ENCODE results near the gene HERC4. TPM values are rescaled to one million over a fixed set of nuclear protein-coding genes. Genes with fewer than 3 reads are reported as not detected.
"Not testable (repeated sequence)": the region's sequence is repeated elsewhere in the genome, so short reads cannot be mapped to it uniquely, and the experiment has no call there.

The HERC4 gene
- polyA plus RNA-seq, 1 donor = 43.0 TPM

DNA sequence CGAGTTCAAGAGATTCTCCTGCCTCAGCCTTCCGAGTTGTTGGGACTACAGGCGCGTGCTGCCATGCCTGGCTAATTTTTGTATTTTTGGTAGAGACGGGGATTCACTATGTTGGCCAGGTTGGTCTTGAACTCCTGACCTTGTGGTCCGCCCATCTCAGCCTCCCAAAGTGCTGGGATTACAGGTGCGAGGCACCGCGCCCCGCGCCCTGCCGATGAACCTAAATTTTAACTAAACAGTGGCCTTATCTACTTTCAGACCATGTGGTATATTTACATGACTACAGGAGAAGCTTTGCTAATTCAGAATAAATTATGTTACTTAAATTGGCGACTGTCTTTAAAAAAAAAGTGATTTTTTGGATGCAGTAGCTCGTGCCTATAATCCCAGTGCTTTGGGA is 181.4 kb downstream of the HERC4 start:
- peaks cover 68% of the 10 kb centered on the region for H3K36me3 ChIP-seq (ENCODE audit: control insufficient read depth, insufficient read depth, low read length)
- 100% methylated on average over 1 of the region's 14 CpGs for WGBS (ENCODE audit: insufficient coverage, low lambda C conversion rate)

DNA sequence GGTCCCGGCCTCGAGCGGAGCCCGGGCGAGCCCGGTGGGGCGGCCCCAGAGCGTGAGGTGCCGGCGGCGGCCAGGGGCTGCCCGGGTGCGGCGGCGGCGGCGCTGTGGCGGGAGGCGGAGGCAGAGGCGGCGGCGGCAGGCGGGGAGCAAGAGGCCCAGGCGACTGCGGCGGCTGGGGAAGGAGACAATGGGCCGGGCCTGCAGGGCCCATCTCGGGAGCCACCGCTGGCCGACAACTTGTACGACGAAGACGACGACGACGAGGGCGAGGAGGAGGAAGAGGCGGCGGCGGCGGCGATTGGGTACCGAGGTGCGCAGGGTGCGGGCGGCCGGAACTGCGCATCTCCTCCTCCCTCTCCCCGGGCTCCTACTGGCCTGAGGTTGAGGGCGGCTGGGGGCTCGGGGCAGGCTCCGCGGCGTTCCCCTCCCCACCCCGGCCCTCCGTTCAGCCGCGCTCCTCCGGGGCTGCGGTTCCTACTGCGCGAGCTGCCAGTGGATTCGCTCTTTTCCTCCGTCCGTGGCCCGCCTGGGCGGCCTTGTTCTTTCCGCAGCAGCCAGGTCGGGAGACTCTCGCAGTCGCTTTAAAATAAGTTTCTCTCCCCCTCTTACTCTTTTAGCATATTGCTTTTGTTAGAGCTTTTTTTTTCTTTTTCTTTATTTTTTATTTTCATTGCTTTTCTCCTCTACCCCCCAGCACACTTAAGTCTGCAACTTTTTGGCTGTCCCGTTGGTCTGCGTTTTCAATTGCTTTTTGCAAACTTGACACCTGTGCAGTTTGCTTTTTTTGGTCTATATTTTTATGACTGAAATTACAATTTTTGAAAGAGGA is 190.0 kb downstream of the HERC4 start:
- Histone ChIP-seq H3K4me3 (ENCODE audit: low read length) (peak overlapping the region; percentile 59), H3K36me3 (ENCODE audit: control insufficient read depth, insufficient read depth, low read length) (peaks cover 21% of the 10 kb centered on the region), H3K4me1 (ENCODE audit: control insufficient read depth, insufficient read depth, low read length) (peaks cover 5% of the 10 kb centered on the region), H3K27ac (ENCODE audit: low read length) (peak overlapping the region; percentile 76), H3K9me3 (ENCODE audit: control insufficient read depth, low read depth, low read length) (no peaks in the 10 kb centered on the region), H3K27me3 (ENCODE audit: control insufficient read depth, insufficient read depth, low read length) (no peaks in the 10 kb centered on the region)
- 0% methylated on average over 5 of the region's 73 CpGs for WGBS (ENCODE audit: insufficient coverage, low lambda C conversion rate)
- DNase-seq = peak; percentile 73 to 92

More for the DNA sequence above, 181.4 kb downstream of the HERC4 start:
- Histone ChIP-seq H3K4me1 (ENCODE audit: control insufficient read depth, insufficient read depth, low read length) (no peaks in the 10 kb centered on the region), H3K27ac (ENCODE audit: low read length) (no peak overlapping the region), H3K4me3 (ENCODE audit: low read length) (no peak overlapping the region), H3K27me3 (ENCODE audit: control insufficient read depth, insufficient read depth, low read length) (no peaks in the 10 kb centered on the region), H3K9me3 (ENCODE audit: control insufficient read depth, low read depth, low read length) (no peaks in the 10 kb centered on the region)
- DNase-seq = no peak

DNA sequence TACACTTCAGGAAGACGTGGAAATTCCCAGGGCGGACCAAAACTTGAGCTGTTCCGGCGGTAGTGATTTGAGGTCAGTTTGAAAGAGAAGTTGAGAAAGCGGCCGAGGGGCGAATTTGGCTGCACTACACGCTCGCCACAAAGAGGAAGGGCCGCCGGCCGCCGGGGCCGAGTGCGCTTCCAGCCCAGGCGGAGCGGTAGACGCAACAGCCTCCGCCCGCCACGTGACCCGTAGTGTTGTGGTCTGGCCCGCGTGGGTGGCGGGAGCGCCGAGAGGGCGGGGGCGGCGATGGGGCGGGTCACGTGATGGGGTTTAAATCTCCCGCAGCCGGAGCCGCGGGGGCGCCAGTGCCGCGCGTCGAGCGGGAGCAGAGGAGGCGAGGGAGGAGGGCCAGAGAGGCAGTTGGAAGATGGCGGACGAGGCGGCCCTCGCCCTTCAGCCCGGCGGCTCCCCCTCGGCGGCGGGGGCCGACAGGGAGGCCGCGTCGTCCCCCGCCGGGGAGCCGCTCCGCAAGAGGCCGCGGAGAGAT is 190.7 kb downstream of the HERC4 start, which contains the start of gene SIRT1:
Gene SIRT1, plus strand, starts transcription at position 344 of the 529 bp plus-strand sequence. Its CDS starts 66 bp downstream, at position 410.
- peaks cover 5% of the 10 kb centered on the region for H3K4me1 ChIP-seq (ENCODE audit: control insufficient read depth, insufficient read depth, low read length)
- peaks cover 15% of the 10 kb centered on the region for H3K36me3 ChIP-seq (ENCODE audit: control insufficient read depth, insufficient read depth, low read length)
- DNase-seq = peak; percentile 94 to 98
- peak within 1 kb of the TSS; percentile 59 for H3K4me3 ChIP-seq (ENCODE audit: low read length)
- no peaks in the 10 kb centered on the region for H3K27me3 ChIP-seq (ENCODE audit: control insufficient read depth, insufficient read depth, low read length)
- H3K27ac ChIP-seq (ENCODE audit: low read length) = peak within 1 kb of the TSS; percentile 91
- no CpG with 5 or more reads among the region's 62 CpGs for WGBS (ENCODE audit: insufficient coverage, low lambda C conversion rate)
- no peaks in the 10 kb centered on the region for H3K9me3 ChIP-seq (ENCODE audit: control insufficient read depth, low read depth, low read length)

DNA sequence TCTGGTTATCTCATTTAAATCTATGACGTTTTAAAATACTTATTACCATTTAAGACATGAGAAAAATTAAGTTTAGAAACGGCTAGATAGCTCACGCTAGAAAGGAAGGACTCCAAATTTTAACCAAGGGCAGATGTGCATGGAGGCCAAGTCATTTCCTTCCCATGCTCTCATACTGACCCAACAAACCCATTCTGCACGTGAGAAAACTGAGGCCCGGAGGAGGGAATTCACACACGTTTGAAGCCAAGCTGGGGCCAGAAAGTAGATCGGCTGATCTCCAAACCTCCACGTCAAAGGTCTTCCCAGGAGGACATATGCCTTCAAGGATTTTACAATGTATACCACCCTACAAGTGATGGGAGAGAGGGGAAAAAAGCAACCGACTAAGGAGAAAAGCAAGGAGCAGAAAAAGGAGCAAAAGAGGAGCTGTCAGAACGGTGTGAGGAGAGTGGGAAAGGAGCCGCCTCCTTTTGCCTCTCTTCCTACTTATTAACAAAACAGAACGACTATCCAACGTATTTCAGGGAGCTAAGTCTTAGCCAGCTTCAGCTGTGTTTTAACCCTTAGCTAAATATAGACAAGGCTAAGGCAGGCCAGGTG is 191.3 kb downstream of the HERC4 start:
- WGBS (ENCODE audit: insufficient coverage, low lambda C conversion rate) = 60% methylated on average over 3 of the region's 13 CpGs
- Histone ChIP-seq H3K27me3 (ENCODE audit: control insufficient read depth, insufficient read depth, low read length) (no peaks in the 10 kb centered on the region), H3K4me3 (ENCODE audit: low read length) (peak overlapping the region; percentile 58), H3K4me1 (ENCODE audit: control insufficient read depth, insufficient read depth, low read length) (peaks cover 5% of the 10 kb centered on the region), H3K27ac (ENCODE audit: low read length) (peak overlapping the region; percentile 91), H3K36me3 (ENCODE audit: control insufficient read depth, insufficient read depth, low read length) (peaks cover 11% of the 10 kb centered on the region), H3K9me3 (ENCODE audit: control insufficient read depth, low read depth, low read length) (no peaks in the 10 kb centered on the region)
- no peak for DNase-seq

DNA sequence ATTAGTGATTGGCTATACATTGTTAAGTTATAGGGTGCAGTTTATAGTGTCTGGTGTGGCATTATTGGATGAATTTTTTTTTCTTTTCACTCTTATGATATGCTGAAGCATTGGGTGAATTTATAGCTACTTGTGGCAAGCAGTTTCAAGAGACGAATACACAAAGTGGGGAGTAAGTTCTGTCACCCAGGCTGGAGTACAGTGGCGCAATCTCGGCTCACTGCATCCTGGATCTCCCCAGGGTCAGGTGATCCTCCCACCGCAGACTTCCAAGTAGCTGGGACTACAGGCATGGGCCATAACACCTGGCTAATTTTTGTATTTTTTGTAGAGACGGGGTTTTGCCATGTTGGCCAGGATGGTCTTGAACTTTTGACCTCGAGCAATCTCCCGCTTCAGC is 196.9 kb downstream of the HERC4 start:
- Histone ChIP-seq H3K27me3 (ENCODE audit: control insufficient read depth, insufficient read depth, low read length) (no peaks in the 10 kb centered on the region), H3K36me3 (ENCODE audit: control insufficient read depth, insufficient read depth, low read length) (no peaks in the 10 kb centered on the region), H3K4me1 (ENCODE audit: control insufficient read depth, insufficient read depth, low read length) (no peaks in the 10 kb centered on the region), H3K9me3 (ENCODE audit: control insufficient read depth, low read depth, low read length) (no peaks in the 10 kb centered on the region), H3K27ac (ENCODE audit: low read length) (no peak overlapping the region), H3K4me3 (ENCODE audit: low read length) (no peak overlapping the region)
- no peak for DNase-seq
- 94% methylated on average over 3 of the region's 7 CpGs for WGBS (ENCODE audit: insufficient coverage, low lambda C conversion rate)

DNA sequence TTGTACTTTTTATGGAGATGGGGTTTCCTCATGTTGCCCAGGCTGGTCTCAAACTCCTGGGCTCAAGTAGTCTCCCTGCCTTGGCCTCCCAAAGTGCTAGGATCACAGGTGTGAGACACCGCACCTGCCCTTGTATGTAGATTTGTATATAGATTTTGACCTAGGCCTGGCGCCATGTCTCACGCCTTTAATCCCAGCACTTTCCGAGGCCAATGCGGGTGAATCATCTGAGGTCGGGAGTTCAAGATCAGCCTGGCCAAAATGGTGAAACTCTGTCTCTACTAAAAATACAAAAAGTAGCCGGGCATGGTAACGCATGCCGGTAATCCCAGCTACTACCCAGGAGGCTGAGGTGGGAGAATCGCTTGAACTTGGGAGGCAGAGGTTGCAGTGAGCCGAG is 197.7 kb downstream of the HERC4 start:
- not testable (repeated sequence) for H3K36me3 ChIP-seq (ENCODE audit: control insufficient read depth, insufficient read depth, low read length); H3K27me3 ChIP-seq (ENCODE audit: control insufficient read depth, insufficient read depth, low read length); H3K4me3 ChIP-seq (ENCODE audit: low read length); H3K9me3 ChIP-seq (ENCODE audit: control insufficient read depth, low read depth, low read length); H3K4me1 ChIP-seq (ENCODE audit: control insufficient read depth, insufficient read depth, low read length); H3K27ac ChIP-seq (ENCODE audit: low read length); DNase-seq
- 100% methylated on average over 2 of the region's 11 CpGs for WGBS (ENCODE audit: insufficient coverage, low lambda C conversion rate)

DNA sequence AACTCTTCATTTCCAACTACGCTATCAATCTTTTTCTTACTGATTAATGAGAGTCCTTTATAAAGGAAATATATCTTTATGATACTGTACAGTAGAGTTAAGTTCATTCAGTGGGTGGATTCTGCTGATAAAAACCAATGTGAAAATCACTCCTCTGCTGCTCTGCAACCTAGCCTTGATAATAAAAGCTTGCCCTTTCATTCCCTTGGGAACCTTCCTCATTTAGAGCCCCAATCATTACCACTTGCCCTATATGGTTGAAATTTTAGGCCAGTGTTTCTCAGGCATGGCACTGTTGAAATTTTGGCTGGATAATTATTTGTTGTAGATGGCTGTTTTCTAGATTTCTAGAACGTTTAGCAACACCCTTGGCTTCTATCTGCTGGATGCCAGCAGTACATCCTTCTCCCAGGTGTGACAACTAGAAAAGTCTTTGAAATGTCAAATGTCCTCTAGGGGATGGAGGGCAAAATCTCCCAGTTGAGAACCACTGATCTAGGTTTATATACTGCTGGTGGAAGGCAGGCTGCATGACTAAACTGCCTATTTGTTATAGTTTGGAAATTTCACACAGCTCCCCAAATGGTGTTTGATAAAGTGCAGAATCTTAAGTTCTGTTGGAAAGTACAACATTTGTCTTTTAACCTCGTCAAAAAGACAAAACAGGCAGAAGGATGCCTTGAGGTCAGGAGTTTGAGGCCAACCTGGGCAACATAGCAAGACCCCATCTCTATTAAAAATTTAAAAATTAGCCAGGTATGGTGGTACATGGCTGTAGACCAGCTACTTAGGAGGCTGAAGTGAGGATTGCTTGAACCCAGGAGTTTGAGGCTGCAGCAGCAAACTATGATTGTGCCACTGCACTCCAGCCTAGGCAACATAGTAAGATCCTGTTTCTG is 199.5 kb downstream of the HERC4 start:
- Histone ChIP-seq H3K4me1 (ENCODE audit: control insufficient read depth, insufficient read depth, low read length) (no peaks in the 10 kb centered on the region), H3K27ac (ENCODE audit: low read length) (no peak overlapping the region), H3K27me3 (ENCODE audit: control insufficient read depth, insufficient read depth, low read length) (no peaks in the 10 kb centered on the region), H3K4me3 (ENCODE audit: low read length) (no peak overlapping the region), H3K9me3 (ENCODE audit: control insufficient read depth, low read depth, low read length) (no peaks in the 10 kb centered on the region), H3K36me3 (ENCODE audit: control insufficient read depth, insufficient read depth, low read length) (no peaks in the 10 kb centered on the region)
- no peak for DNase-seq
- WGBS (ENCODE audit: insufficient coverage, low lambda C conversion rate) = 80% methylated on average over 1 of the region's 3 CpGs

Other genes starting within 250 kb of the HERC4 start
- gene DNAJC12, start 237.1 kb downstream of the HERC4 start, polyA plus RNA-seq = 10.4 TPM
- gene SIRT1, start 190.6 kb downstream of the HERC4 start, polyA plus RNA-seq = 20.6 TPM
- 0.16 TPM for gene MYPN, start 34.2 kb upstream of the HERC4 start, polyA plus RNA-seq
- 1.4 TPM for gene ATOH7, start 156.8 kb upstream of the HERC4 start, polyA plus RNA-seq